LNCAP (cell line): ENCODE results near the gene TMEM38A.

Experiments used
- CTCF ChIP-seq: fragments of 450-650 bp; IDR thresholded peaks from 2 replicates; pipeline ENCODE4 v1.5.1; 2017; ENCODE audit warnings: mild to moderate bottlenecking

The TMEM38A gene

GRCh38 chr19:16620018-16620417 is 40.9 kb upstream of the TMEM38A start:
- no peak for TF ChIP-seq CTCF

GRCh38 chr19:16620584-16620983 is 40.4 kb upstream of the TMEM38A start:
- no peak for TF ChIP-seq CTCF

GRCh38 chr19:16621165-16621800 is 39.7 kb upstream of the TMEM38A start:
- TF ChIP-seq CTCF = no peak

- TF ChIP-seq CTCF = no peak
Measured at GRCh38 chr19:16623066-16623465, 37.9 kb upstream of the TMEM38A start.

GRCh38 chr19:16623576-16623975 is 37.4 kb upstream of the TMEM38A start:
- TF ChIP-seq CTCF = no peak

GRCh38 chr19:16624236-16624635 is 36.7 kb upstream of the TMEM38A start:
- TF ChIP-seq CTCF = no peak

GRCh38 chr19:16625163-16625958 is 35.6 kb upstream of the TMEM38A start:
- no peak for TF ChIP-seq CTCF
